GM19463 (cell line): ENCODE measurements around the gene GALNT9.
"Not testable (repeated sequence)": the region's sequence is repeated elsewhere in the genome, so short reads cannot be mapped to it uniquely, and the experiment has no call there.

Experiments
- ATAC-seq: cut with Tn5 transposase; IDR thresholded peaks from one replicate; pipeline ENCODE4 v1.9.1; 2021; ENCODE audit warnings: mild to moderate bottlenecking, moderate library complexity; ENCODE audit not compliant: unreplicated experiment

The GALNT9 gene

DNA sequence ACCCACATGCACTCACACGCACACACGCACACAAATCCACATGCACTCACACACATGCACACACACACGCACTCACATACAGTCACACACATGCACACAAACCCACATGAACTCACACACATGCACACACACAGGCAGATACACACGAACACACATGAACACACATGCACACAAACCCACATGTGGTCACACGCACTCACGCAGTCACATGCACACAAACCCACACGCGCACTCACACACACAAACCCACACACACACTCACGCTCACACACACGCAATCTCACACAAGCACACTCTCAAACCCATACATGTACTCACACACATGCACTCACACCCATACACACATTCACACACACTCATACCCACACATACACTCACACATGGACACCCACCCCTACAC is 61.5 kb downstream of the GALNT9 start:
- ATAC-seq = no peak

DNA sequence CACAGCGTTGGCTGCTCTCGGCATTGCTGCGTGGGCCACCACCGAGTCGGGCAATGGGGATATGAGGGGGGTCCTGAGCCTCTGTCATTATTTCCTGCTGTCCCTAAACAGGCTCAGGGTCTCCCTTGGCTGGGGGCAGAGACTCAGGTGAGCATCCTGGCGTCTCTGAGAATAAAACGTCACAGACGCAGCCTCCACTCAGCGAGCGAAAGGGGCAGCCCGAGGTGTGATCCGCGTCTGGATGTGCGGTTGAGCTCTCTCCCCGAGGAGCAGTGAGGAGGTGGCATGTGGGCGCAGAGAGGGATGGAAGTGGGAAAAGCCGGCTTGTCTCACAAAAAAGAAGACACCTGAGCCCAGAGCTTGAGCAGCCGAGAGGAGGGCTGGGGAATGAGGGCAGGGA is 62.6 kb downstream of the GALNT9 start:
- ATAC-seq = no peak

DNA sequence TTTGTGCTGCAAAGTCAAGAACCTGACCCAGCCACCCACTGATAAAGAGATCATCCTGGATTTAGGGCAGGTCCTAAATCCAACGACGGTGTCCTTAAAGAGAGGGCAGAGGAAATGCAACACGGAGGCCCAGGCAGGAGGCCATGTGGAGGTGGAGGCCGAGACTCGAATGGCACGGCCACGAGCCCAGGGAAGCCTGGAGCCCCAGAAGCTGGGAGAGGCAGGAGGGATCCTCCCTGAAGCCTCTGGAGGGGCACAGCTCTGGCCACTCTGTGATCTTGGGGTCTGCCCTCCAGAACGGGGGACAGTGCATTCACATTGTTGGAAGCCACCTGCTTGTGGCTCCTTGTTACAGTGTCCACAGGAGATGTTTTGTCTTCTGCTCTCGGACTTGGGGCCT is 63.0 kb downstream of the GALNT9 start:
- ATAC-seq = no peak

- not testable (repeated sequence) for ATAC-seq
Measured at GRCh38 chr12:132265822-132266221, 63.6 kb downstream of the GALNT9 start.

DNA sequence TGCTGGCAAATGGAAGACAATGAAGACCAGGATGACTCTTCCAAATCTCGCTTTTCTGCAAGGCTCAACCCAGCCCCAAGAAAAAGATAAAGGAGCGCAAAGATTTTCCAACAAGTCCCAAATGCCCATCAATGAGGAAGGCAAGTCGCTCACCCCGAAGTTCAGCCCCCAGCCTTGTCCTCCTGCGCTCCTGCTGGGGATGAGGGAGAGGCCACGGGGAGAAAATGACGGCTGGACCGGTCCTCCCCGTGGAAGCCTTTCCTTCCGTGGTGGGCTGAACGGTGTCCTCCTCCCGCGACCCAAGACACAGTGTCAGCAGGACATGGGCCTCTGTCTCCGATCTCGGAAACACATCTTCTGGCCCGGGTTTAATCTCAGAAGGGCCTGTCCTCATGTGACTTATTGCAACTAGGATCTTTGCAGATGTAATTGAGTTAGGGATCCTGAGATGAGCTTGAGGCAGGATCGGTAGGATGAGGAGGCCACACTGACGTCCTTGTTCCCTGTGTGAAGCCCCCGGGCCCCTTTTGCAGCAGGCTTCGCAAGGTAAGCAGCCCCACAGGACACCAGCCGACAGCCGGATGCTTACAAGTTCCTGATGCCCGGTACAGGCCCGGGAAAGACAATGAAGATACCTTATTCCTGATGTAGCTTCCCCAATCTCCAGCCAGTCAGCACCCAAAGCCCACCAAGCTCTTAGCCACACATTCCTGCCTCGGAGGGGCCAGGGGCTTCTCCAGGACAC is 64.2 kb downstream of the GALNT9 start:
- ATAC-seq = no peak

GRCh38 chr12:132264086-132265010 is 65.0 kb downstream of the GALNT9 start:
- no peak for ATAC-seq

DNA sequence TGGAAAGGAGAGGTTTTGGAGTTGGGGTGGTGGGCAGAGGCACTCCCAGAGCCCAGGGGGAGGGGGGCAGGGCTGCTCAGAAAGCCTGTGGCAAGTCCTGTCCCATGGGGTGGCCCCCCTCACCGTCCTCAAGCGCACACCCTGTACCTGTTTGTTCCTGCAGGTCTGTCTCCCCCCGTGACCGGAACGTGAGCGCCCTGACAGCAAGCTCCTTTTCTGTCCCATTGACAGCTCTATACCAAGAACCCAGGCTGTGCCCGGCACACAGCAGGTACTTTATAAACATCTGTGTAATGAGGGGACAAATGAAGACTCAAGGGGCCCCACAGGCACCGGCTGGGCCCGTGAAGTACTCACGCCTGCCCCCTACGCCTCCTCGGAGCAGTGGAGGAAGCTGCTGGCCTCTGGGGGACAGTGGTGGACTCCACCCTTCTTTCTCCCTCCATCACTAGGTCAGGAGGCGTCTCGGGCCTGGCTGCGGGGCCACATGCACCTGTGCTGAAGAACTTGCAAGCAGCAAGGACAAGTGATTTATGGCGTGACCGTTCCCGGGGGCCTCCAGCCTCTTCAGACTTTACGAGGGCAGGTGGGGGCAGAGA is 65.8 kb downstream of the GALNT9 start:
- ATAC-seq = no peak

GRCh38 chr12:132263061-132263360 is 66.4 kb downstream of the GALNT9 start:
- ATAC-seq = no peak

- no peak for ATAC-seq
Measured at GRCh38 chr12:132262256-132263060, 66.9 kb downstream of the GALNT9 start.

DNA sequence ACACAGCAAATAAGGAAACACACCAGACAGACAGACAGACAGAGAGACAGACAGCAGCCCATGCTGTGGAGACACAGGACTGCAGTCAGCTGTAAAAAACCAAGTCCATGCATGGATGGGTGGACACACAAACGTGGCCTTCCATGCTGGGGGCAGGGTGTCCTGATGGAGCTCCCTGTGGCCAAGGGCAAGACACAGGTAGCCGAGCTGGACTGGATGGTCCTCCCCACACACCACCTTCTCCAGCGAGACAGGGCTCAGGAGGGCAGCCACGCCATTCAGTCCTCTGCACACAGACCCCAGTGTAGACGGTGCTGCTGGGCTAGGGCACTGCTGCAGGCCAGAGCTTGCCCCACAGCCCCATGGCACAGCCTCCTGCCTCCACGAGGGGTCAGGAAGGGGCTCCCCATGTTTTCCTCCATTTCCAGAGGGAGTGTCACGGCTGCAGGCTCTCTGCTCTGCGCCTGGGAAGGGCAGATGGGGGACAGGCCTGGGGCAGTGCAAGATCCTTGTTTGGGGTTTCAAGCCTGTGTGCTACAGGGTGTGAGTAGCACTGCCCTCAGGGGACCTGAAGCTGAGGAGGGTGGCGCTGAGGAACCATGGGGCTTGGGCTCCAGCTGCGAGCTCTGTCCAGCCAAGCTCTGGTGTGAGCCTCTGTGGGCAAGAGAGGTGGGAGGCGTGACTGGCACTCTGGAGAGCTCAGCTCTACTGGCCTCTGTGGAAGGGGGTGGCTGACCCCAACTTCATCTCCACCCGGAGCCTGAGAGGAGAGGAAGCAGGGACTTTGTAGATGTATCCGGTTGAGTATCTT is 67.9 kb downstream of the GALNT9 start:
- no peak for ATAC-seq

DNA sequence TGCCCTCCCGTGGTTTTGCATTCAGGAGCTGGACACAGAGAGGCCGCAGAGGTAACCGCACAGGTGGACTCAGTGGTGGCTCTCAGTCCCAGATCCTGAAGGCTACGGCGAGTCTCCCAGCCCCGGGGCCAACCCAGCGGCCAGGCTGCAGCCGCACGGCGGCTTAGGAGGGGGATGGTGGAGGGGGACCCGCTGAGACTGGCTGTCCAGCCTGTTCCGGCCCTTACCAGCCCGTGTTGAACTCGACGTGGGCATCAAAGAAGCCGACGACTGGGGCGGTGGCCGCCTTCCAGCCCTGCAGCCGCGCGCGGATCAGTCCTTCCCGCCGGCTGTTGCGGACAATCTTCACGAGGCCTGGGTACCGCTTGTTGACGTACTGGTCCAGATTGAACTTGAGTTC is 68.7 kb downstream of the GALNT9 start:
- no peak for ATAC-seq

DNA sequence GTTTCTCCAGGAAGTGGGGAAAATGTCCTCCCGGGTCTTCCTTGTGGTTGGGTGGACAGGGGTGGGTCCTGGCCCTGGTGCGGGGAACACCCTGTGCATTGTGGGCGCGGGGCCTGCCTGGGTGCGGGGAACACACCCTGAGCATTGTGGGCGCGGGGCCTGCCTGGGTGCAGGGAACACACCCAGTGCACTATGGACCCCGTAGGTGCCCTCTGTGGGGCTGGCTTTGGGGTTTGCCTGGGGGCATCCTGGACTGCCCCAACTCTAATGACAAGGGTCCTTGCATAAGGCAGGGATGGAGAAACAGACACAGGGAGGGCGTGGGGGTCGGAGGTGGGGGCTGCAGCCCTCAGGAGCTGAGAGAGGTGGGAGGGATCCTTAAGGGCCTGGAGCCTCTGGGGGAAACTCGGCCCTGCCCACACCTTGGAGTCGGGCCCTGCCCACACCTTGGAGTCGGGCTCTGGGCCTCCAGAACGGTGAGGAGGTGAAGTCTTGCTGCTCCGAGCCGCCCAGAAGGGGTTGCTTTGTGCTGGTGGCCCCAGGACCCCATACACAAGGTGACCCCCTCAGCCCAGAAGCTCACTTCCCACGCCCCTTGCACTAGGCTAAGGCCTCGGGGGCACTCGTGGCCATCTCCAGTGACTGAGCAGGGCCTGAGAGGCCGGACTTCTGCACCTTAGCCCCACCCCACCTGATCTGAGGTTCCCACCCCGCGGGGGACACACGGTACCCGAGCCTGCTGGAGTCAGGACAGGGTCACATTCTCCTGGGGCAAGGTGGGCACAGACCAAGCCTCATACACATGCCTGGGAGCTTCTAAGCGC is 69.3 kb downstream of the GALNT9 start:
- no peak for ATAC-seq

- no peak for ATAC-seq
Measured at GRCh38 chr12:132259364-132259871, 70.0 kb downstream of the GALNT9 start.

DNA sequence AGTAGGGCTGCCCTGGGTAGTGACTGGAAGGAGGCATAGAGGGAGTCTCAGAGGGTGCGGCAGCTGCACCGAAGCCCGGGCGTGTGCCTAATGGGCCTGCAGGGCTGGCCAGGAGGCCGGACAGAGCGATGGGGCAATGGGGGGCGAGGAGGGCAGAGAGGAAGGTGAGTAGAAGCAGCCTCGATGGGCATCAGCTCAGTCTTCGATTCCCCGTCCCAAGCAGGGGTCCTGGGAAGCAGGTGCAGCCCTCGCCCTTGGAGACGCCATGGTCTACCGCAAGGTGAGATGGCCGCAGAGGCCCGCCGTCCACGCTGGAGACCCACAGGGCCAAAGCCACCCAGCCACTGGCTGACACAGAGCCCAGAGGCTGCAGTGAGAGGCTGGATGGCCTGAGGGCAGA is 70.8 kb downstream of the GALNT9 start:
- ATAC-seq = no peak

DNA sequence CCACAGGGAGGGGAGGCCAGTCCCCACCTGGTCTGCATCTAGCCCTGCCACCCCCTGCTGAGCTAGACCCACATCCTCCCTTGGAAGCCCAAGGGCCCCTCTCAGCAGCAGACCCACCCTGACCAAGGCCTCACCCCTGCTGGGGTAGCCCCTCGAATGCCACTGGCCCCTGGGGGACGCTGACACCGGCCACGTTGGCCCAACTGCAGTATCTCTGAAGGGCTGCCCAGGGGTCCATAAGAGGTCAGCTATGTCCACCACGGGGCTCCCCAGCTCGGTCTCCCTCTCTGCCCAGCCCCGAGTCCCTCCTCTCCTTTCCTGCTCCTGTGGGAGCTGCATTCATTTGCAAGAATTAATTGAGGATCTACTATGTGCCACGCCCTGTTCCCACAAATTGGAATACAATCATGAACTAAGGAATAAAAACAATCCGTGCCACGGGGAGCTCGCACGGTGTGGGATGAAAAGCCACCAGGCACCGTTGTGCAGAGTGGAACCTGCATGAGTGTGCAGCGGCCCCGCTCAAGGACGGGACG is 71.4 kb downstream of the GALNT9 start:
- no peak for ATAC-seq

DNA sequence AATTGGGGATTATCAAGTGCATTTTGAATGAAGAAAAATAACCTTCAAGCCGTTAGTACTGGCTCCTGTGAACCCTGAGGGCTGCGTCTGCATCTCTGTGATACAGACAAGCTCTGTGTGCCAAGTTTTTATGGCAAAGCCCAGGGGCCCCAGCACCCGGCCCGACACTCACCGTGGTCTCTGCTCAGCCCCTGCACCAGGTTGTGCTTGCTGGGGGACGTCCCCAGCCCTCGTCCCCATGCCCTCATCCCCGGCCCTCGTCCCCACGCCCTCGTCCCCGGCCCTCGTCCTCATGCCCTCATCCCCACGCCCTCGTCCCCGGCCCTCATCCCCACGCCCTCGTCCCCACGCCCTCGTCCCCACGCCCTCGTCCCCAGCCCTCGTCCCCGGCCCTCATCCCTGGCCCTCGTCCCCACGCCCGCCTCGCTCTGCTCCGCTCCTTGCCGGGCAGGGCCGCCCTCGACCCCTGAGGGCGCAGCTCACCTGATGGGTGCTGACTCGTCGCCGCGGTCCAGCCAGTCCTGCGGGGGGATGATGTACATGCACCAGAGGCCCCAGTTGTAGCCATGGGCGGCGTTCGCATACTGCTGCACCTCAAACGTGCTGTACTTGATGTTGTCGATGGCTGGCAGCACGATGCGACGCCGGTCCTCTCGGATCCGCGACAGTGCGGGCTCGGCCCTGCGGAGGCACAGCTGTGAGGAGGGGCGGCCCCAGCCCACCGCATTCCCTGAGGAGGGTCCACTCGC is 72.0 kb downstream of the GALNT9 start:
- ATAC-seq = no peak

- ATAC-seq = no peak
Measured at GRCh38 chr12:132256646-132257045, 72.7 kb downstream of the GALNT9 start.

GRCh38 chr12:132255642-132256041 is 73.7 kb downstream of the GALNT9 start:
- no peak for ATAC-seq
